Retinal pigment epithelial cell (primary cell): Measurements from ENCODE around the gene MAPK14.

Experiments
- DNase-seq: peaks from one replicate; pipeline ENCODE4 v3.0.0-alpha.2; 2010; ENCODE audit warnings: low read depth
- H3K4me3 ChIP-seq: 2 replicates; pipeline ENCODE4 v1.5.1; 2011; ENCODE audit warnings: mild to moderate bottlenecking, low read length, control low read depth, moderate library complexity
- CTCF ChIP-seq: conservative IDR thresholded peaks from 2 replicates; pipeline ENCODE4 v1.5.1; 2011; ENCODE audit warnings: low read depth, low read length, control low read depth, inconsistent platforms

MAPK14 gene

GRCh38 chr6:36099869-36100483 lies 72.4 kb downstream of the MAPK14 start:
- DNase-seq, result no peak
- no peak for TF ChIP-seq CTCF
- H3K4me3 ChIP-seq, result no peak overlapping the region

DNA sequence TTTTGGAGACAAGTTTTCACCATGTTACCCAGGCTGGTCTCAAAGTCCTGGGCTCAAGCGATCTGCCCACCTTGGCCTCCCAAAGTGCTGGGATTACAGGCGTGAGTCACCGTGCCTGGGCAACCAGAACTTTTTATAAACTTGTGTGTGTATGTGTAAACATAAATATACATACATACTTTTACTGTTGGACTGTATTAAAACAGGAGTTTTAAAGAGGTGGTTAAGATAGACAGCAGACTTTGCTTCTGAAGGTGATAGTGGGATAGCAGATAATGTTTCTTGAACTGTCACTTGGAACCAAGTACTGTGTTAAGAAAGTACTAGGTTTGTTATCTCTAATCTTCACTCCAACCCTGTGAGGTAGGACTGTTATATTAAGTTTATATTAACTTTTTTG lies 74.1 kb downstream of the MAPK14 start:
- DNase-seq, result no peak
- no peak for TF ChIP-seq CTCF
- no peak overlapping the region for H3K4me3 ChIP-seq

- H3K4me3 ChIP-seq, result no peak overlapping the region
- TF ChIP-seq CTCF, result no peak
- DNase-seq, result no peak
Observed at GRCh38 chr6:36102853-36103252, 75.2 kb downstream of the MAPK14 start.

DNA sequence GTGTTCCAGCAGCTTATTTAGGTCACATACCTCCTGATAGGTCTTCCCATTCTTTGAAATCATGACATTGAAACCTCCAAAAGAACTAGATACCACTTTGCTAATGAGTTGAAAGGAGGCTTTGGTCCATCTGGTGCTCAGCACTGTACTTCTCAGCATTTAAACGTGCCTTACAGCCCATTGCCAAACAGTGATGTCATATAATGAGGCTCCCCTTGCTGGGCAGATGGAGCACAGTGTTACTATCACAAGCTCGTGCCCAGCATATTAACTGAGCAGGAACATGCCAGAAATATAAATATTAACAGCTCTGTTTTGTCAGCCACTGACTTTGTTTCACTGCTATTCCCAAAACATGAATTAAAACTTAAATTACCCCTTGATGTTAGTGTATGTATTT lies 77.2 kb downstream of the MAPK14 start:
- DNase-seq, result no peak
- TF ChIP-seq CTCF, result no peak

DNA sequence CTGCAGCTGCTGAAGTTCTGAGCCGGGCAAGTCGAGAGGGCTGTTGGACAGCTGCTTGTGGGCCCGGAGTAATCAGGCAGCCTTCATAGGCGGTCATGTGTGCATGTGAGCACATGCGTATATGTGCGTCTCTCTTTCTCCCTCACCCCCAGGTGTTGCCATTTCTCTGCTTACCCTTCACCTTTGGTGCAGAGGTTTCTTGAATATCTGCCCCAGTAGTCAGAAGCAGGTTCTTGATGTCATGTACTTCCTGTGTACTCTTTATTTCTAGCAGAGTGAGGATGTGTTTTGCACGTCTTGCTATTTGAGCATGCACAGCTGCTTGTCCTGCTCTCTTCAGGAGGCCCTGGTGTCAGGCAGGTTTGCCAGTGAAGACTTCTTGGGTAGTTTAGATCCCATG lies 81.5 kb downstream of the MAPK14 start:
- H3K4me3 ChIP-seq, result no peak overlapping the region
- TF ChIP-seq CTCF, result no peak
- no peak for DNase-seq

More for the DNA sequence above, 77.2 kb downstream of the MAPK14 start:
- H3K4me3 ChIP-seq, result no peak overlapping the region

DNA sequence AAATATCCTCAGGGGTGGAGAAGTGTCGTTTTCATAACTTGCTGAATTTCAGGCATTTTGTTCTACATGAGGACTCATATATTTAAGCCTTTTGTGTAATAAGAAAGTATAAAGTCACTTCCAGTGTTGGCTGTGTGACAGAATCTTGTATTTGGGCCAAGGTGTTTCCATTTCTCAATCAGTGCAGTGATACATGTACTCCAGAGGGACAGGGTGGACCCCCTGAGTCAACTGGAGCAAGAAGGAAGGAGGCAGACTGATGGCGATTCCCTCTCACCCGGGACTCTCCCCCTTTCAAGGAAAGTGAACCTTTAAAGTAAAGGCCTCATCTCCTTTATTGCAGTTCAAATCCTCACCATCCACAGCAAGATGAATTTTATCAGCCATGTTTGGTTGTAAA lies 82.4 kb downstream of the MAPK14 start:
- no peak overlapping the region for H3K4me3 ChIP-seq
- no peak for TF ChIP-seq CTCF
- DNase-seq, result no peak

GRCh38 chr6:36110863-36111262 lies 83.3 kb downstream of the MAPK14 start:
- no peak for DNase-seq
- no peak for TF ChIP-seq CTCF
- H3K4me3 ChIP-seq, result no peak overlapping the region
